Glutamatergic neuron (in vitro differentiated cells): ENCODE measurements around the gene CRYGN. TPM values are rescaled to one million over a fixed set of nuclear protein-coding genes. Genes with fewer than 3 reads are reported as not detected.

Source experiments
- DNase-seq: peaks from one replicate; pipeline ENCODE4 v3.0.0; 2022
- H3K27ac Mint-ChIP-seq: one replicate; pipeline ENCODE4 v1.8.0; 2020; ENCODE audit warnings: mild to moderate bottlenecking, mixed read lengths, inconsistent platforms; ENCODE audit not compliant: unreplicated experiment
- H3K27me3 Mint-ChIP-seq: one replicate; pipeline ENCODE4 v1.8.0; 2020; ENCODE audit warnings: mild to moderate bottlenecking, moderate library complexity, mixed read lengths, inconsistent platforms; ENCODE audit not compliant: unreplicated experiment
- H3K36me3 Mint-ChIP-seq: one replicate; pipeline ENCODE4 v1.8.0; 2020; ENCODE audit warnings: mild to moderate bottlenecking, mixed read lengths, inconsistent platforms; ENCODE audit not compliant: unreplicated experiment
- H3K4me1 Mint-ChIP-seq: one replicate; pipeline ENCODE4 v1.8.0; 2020; ENCODE audit warnings: mild to moderate bottlenecking, low read depth, mixed read lengths, inconsistent platforms; ENCODE audit not compliant: unreplicated experiment
- H3K4me3 Mint-ChIP-seq: one replicate; pipeline ENCODE4 v1.8.0; 2020; ENCODE audit warnings: mild to moderate bottlenecking, mixed read lengths, inconsistent platforms; ENCODE audit not compliant: unreplicated experiment
- H3K9me3 Mint-ChIP-seq: one replicate; pipeline ENCODE4 v1.8.0; 2020; ENCODE audit warnings: mild to moderate bottlenecking, moderate library complexity, mixed read lengths, inconsistent platforms; ENCODE audit not compliant: unreplicated experiment
- CTCF ChIP-seq: fragments of 200-600 bp; sonication (generic); IDR thresholded peaks from one replicate; pipeline ENCODE4 v1.5.0; 2021; ENCODE audit not compliant: partially characterized antibody, unreplicated experiment
- long read RNA-seq: library from polyadenylated mRNA; unstranded; transcript quantifications from one replicate; pipeline ENCODE4 v2.0.0, GENCODE V29; 2020; ENCODE audit not compliant: unreplicated experiment
- total RNA-seq: library from RNA; stranded (reverse); fragmentation: NEBNext Ultra II Directional; extraction: Animal tissue kit (Norgen Biotek cat#: 25700); gene quantifications from one replicate; pipeline ENCODE4 v1.2.1, GENCODE V29; 2021; ENCODE audit not compliant: unreplicated experiment

Gene CRYGN
- not detected for total RNA-seq
- long read RNA-seq = 0 reads

DNA sequence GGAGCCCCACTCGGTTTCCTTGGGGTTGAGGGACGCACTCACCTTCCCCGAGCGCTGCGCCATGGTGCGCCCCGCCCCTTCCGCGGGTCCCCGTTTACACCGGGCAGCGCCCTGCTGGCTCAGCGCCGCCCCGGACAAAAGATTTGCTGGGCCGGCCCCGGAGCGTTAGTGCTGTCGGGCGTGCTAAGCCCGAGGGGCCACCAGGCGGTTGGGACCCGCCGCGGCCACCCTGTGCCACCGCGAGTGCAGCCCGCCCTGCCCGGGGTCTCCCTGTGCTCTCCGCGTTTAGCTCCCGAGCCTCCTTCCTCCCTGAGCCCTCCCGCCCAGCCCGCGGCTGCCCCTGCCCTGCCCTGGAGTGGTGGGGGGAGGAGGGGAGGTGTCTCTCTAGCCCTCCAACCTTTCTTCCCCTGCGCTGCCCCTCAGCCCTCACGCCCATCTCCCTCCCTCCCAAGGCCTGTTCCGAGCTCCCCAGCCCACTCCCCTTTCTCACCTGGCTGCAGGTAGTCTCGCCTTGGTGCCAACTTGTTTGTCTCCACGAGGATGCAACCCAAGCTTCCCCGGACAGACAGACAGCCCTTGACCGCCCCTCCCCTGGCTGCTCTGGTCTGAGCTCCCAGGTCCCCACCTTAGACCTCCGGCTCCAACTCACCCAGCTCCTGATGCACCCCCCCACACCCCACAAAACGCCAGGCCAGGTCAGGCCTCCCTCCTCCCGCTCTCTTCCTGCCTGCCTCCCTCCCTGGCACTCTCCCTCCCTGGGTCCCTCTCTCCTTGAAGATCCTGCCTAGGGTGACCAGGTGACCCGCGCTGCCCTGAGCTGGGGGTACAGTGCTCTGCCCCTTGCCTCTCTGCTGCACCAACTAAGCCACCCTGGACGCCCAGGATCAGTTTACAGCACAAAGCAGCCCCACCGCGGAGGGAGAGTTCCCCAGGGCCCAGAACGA, at the start of gene CRYGN:
CRYGN (minus strand) TSS at position 287 of the 944 bp plus-strand sequence; CDS start at position 63, 224 bp downstream.
- H3K27me3 Mint-ChIP-seq = no peaks in the 10 kb centered on the region
- peaks cover 8% of the 10 kb centered on the region for H3K36me3 Mint-ChIP-seq
- H3K4me3 Mint-ChIP-seq = peak within 1 kb of the TSS; percentile 67
- no peak for TF ChIP-seq CTCF
- peaks cover 2% of the 10 kb centered on the region for H3K4me1 Mint-ChIP-seq
- DNase-seq = peak; percentile 45
- H3K9me3 Mint-ChIP-seq = peaks cover 3% of the 10 kb centered on the region
- H3K27ac Mint-ChIP-seq = no peak within 1 kb of the TSS

- Mint-ChIP-seq H3K9me3 (no peaks in the 10 kb centered on the region), H3K36me3 (no peaks in the 10 kb centered on the region), H3K27ac (no peak overlapping the region), H3K4me1 (peaks cover 5% of the 10 kb centered on the region), H3K4me3 (no peak overlapping the region), H3K27me3 (peaks cover 3% of the 10 kb centered on the region)
- TF ChIP-seq CTCF = no peak
- no peak for DNase-seq
Measured at GRCh38 chr7:151489498-151489897, 49.6 kb upstream of the CRYGN start.

DNA sequence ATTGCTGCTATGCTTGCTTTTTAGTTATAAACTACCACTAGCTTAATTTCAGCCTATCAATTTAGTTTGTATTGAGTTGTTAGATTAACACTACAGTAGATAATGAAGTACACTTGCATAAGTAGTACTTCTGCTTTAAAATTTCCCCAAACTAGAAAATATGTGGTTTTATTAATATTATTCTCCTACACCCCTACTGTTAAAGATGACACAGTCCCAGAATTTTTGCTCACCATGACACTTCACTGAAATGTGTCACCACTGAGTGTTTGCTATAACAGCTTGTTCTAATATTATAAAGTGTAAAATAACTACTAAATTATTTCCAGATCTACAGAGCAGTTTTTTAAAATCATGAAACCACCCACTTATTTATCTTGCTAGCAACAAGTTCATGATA, 48.2 kb upstream of the CRYGN start:
- Mint-ChIP-seq H3K27ac (no peak overlapping the region), H3K9me3 (no peaks in the 10 kb centered on the region), H3K36me3 (no peaks in the 10 kb centered on the region), H3K27me3 (peaks cover 1% of the 10 kb centered on the region), H3K4me3 (no peak overlapping the region), H3K4me1 (peaks cover 3% of the 10 kb centered on the region)
- DNase-seq = no peak
- TF ChIP-seq CTCF = no peak

GRCh38 chr7:151487228-151487627, 47.3 kb upstream of the CRYGN start:
- Mint-ChIP-seq H3K4me3 (no peak overlapping the region), H3K27ac (no peak overlapping the region), H3K27me3 (no peaks in the 10 kb centered on the region), H3K9me3 (no peaks in the 10 kb centered on the region), H3K36me3 (no peaks in the 10 kb centered on the region), H3K4me1 (peaks cover 3% of the 10 kb centered on the region)
- no peak for DNase-seq
- no peak for TF ChIP-seq CTCF

- Mint-ChIP-seq H3K27me3 (no peaks in the 10 kb centered on the region), H3K9me3 (no peaks in the 10 kb centered on the region), H3K4me1 (peaks cover 3% of the 10 kb centered on the region), H3K27ac (no peak overlapping the region), H3K4me3 (no peak overlapping the region), H3K36me3 (no peaks in the 10 kb centered on the region)
- DNase-seq = no peak
- TF ChIP-seq CTCF = no peak
Measured at GRCh38 chr7:151486074-151486473, 46.1 kb upstream of the CRYGN start.
